A549 (cell line): Measurements from ENCODE around the gene POC1B.

Experiments
- CEBPB ChIP-seq, 2 experiments: fragments of >200 bp in 1 of 2; sonication (Bioruptor Twin) in 1 of 2; formaldehyde crosslinking in 1 of 2; IDR thresholded peaks; 2 replicates each; pipeline ENCODE4 v1.6.1; 2012 to 2016
- CTCF ChIP-seq: fragments of >200 bp; sonication (Bioruptor Twin); formaldehyde crosslinking; IDR thresholded peaks from 3 replicates; pipeline ENCODE4 v1.5.1; 2016
- JUNB ChIP-seq: fragments of >200 bp; sonication (Bioruptor Twin); formaldehyde crosslinking; IDR thresholded peaks from 2 replicates; pipeline ENCODE4 v1.6.1; 2016
- MAFK ChIP-seq: fragments of 450-650 bp; IDR thresholded peaks from 2 replicates; pipeline ENCODE4 v1.6.1; 2014; ENCODE audit not compliant: partially characterized antibody
- NR3C1 ChIP-seq: fragments of >200 bp; sonication (Bioruptor Twin); formaldehyde crosslinking; IDR thresholded peaks from 3 replicates; pipeline ENCODE4 v1.6.1; 2017
- POLR2A ChIP-seq: IDR thresholded peaks from 2 replicates; pipeline ENCODE4 v1.6.1; 2012; ENCODE audit warnings: mild to moderate bottlenecking, low read length
- RNF2 ChIP-seq: fragments of 200-600 bp; sonication (generic); IDR thresholded peaks from 2 replicates; pipeline ENCODE4 v1.6.1; 2016; ENCODE audit warnings: low read depth, mild to moderate bottlenecking, antibody characterized with exemption, moderate library complexity, borderline replicate concordance
- USF2 ChIP-seq: fragments of 450-650 bp; IDR thresholded peaks from 2 replicates; pipeline ENCODE4 v1.6.1; 2014; ENCODE audit warnings: antibody characterized with exemption

- no peak for TF ChIP-seq MAFK
- TF ChIP-seq POLR2A, result no peak
- no peak for TF ChIP-seq CTCF
- TF ChIP-seq USF2, result no peak
- no peak for TF ChIP-seq CEBPB (IDR thresholded peaks at IDR 0.05)
- TF ChIP-seq RNF2, result no peak
- no peak for TF ChIP-seq NR3C1
- TF ChIP-seq JUNB, result no peak
Observed at GRCh38 chr12:89411234-89411633, 114.6 kb downstream of the POC1B start.
